Neural cell (in vitro differentiated cells): Measurements from ENCODE around the gene GARIN3. TPM values are rescaled to one million over a fixed set of nuclear protein-coding genes. Genes with fewer than 3 reads are reported as not detected.

ENCODE experiments used
- H2AFZ ChIP-seq: fragments of 200-600, 300-800 bp; sonication (generic), shearing (Covaris generic); 2 replicates; pipeline ENCODE4 v1.6.0; 2014; ENCODE audit warnings: low read depth, mild to moderate bottlenecking, antibody characterized with exemption, low read length, moderate library complexity
- H3F3A ChIP-seq: fragments of 200-600 bp; shearing (Covaris generic); 2 replicates; pipeline ENCODE4 v1.6.1; 2016; ENCODE audit warnings: mild to moderate bottlenecking, moderate library complexity, mixed read lengths, antibody characterized with exemption, low read length; ENCODE audit not compliant: insufficient read depth, poor library complexity, severe bottlenecking
- H3K27ac ChIP-seq: fragments of 200-600, 300-800 bp; sonication (generic), shearing (Covaris generic); 2 replicates; pipeline ENCODE4 v1.5.1; 2014; ENCODE audit warnings: mild to moderate bottlenecking, low read length, moderate library complexity
- H3K27me3 ChIP-seq: fragments of 300-800, 200-600 bp; sonication (generic), shearing (Covaris generic); 2 replicates; pipeline ENCODE4 v1.6.0; 2014; ENCODE audit warnings: mild to moderate bottlenecking, low read depth, low read length, moderate library complexity; ENCODE audit not compliant: insufficient read depth
- H3K36me3 ChIP-seq: fragments of 300-800, 200-600 bp; sonication (generic), shearing (Covaris generic); 2 replicates; pipeline ENCODE4 v1.5.1; 2014; ENCODE audit warnings: mild to moderate bottlenecking, antibody characterized with exemption, low read length, moderate library complexity; ENCODE audit not compliant: insufficient read depth
- H3K4me2 ChIP-seq: fragments of 300-800, 200-600 bp; sonication (generic), shearing (Covaris generic); 2 replicates; pipeline ENCODE4 v1.6.0; 2014; ENCODE audit warnings: mild to moderate bottlenecking, low read length
- H3K4me3 ChIP-seq: fragments of 300-800, 200-600 bp; sonication (generic), shearing (Covaris generic); 2 replicates; pipeline ENCODE4 v1.5.1; 2014; ENCODE audit warnings: mild to moderate bottlenecking, low read length, moderate library complexity
- H3K79me2 ChIP-seq: fragments of 200-600 bp; shearing (Covaris generic); replicated peaks from 2 replicates; pipeline ENCODE4 v1.6.0; 2014; ENCODE audit warnings: mild to moderate bottlenecking, low read length, moderate library complexity; ENCODE audit not compliant: insufficient read depth
- H3K9ac ChIP-seq: fragments of 300-800, 200-600 bp; sonication (generic), shearing (Covaris generic); 2 replicates; pipeline ENCODE4 v1.6.1; 2016; ENCODE audit warnings: mild to moderate bottlenecking, low read length, mixed read lengths
- H3K9me2 ChIP-seq: fragments of 200-600 bp; shearing (Covaris generic); 2 replicates; pipeline ENCODE4 v1.6.1; 2016; ENCODE audit warnings: mild to moderate bottlenecking, low read length, mixed read lengths; ENCODE audit not compliant: insufficient read depth
- H3K9me3 ChIP-seq: fragments of 200-600, 300-800 bp; sonication (generic), shearing (Covaris generic); 2 replicates; pipeline ENCODE4 v1.6.1; 2016; ENCODE audit warnings: mild to moderate bottlenecking, mixed run types, low read length, moderate library complexity, mixed read lengths
- H4K20me1 ChIP-seq: fragments of 200-600 bp; shearing (Covaris generic); 2 replicates; pipeline ENCODE4 v1.6.1; 2016; ENCODE audit warnings: mild to moderate bottlenecking, mixed run types; ENCODE audit not compliant: insufficient read depth
- EP300 ChIP-seq: fragments of 450-650 bp; conservative IDR thresholded peaks from 2 replicates; pipeline ENCODE4 v1.6.1; 2014; ENCODE audit warnings: antibody characterized with exemption, mild to moderate bottlenecking, moderate library complexity; ENCODE audit not compliant: poor library complexity, severe bottlenecking
- EZH2 ChIP-seq: fragments of 200-600, 300-800 bp; shearing (Covaris generic), sonication (generic); IDR thresholded peaks from 2 replicates; pipeline ENCODE4 v1.6.1; 2014; ENCODE audit warnings: antibody characterized with exemption, low read length, borderline replicate concordance, mild to moderate bottlenecking; ENCODE audit not compliant: insufficient read depth, poor library complexity, severe bottlenecking
- MXI1 ChIP-seq: fragments of 450-650 bp; conservative IDR thresholded peaks from 2 replicates; pipeline ENCODE4 v1.6.1; 2014; ENCODE audit warnings: antibody characterized with exemption, mild to moderate bottlenecking; ENCODE audit not compliant: poor library complexity, severe bottlenecking
- POLR2AphosphoS5 ChIP-seq: IDR thresholded peaks from 2 replicates; pipeline ENCODE4 v1.6.1; 2012
- RAD21 ChIP-seq: fragments of 450-650 bp; conservative IDR thresholded peaks from 2 replicates; pipeline ENCODE4 v1.6.1; 2014; ENCODE audit warnings: antibody characterized with exemption, mild to moderate bottlenecking, moderate library complexity
- SMC3 ChIP-seq: fragments of 450-650 bp; conservative IDR thresholded peaks from 2 replicates; pipeline ENCODE4 v1.6.1; 2014; ENCODE audit warnings: antibody characterized with exemption, mild to moderate bottlenecking, moderate library complexity; ENCODE audit not compliant: poor library complexity
- TAF1 ChIP-seq: IDR thresholded peaks from 2 replicates; pipeline ENCODE4 v1.6.1; 2012; ENCODE audit warnings: low read depth
- polyA plus RNA-seq: library from polyadenylated mRNA; depleted of rRNA; stranded (reverse); fragments of >200 nt; gene quantifications from 2 replicates; pipeline ENCODE4 v1.2.3, GENCODE V29; 2014
- TF ChIP-seq, protein P1 (sequence below): fragments of 450-650 bp; IDR thresholded peaks from 2 replicates; pipeline ENCODE4 v1.5.1; 2014; ENCODE audit warnings: antibody characterized with exemption, mild to moderate bottlenecking, moderate library complexity; ENCODE audit not compliant: poor library complexity, severe bottlenecking
- TF ChIP-seq, protein P2 (sequence below): IDR thresholded peaks from 2 replicates; pipeline ENCODE4 v1.6.1; 2012; ENCODE audit warnings: borderline replicate concordance

Gene GARIN3
- polyA plus RNA-seq, 1 donor from 2014 or later, result not detected

- no peak overlapping the region for H3K9ac ChIP-seq
- no peaks in the 10 kb centered on the region for H3K27me3 ChIP-seq
- H2AFZ ChIP-seq, result no peak overlapping the region
- H3F3A ChIP-seq, result no peaks in the 10 kb centered on the region
- H3K9me2 ChIP-seq, result no peaks in the 10 kb centered on the region
- no peak overlapping the region for H3K27ac ChIP-seq
- H3K9me3 ChIP-seq, result peaks cover 6% of the 10 kb centered on the region
- no peak overlapping the region for H3K4me2 ChIP-seq
- no peak overlapping the region for H3K4me3 ChIP-seq
- no peak for TF ChIP-seq POLR2AphosphoS5
- no peak for TF ChIP-seq RAD21
- no peak for TF ChIP-seq EZH2
- TF ChIP-seq, protein P1, sequence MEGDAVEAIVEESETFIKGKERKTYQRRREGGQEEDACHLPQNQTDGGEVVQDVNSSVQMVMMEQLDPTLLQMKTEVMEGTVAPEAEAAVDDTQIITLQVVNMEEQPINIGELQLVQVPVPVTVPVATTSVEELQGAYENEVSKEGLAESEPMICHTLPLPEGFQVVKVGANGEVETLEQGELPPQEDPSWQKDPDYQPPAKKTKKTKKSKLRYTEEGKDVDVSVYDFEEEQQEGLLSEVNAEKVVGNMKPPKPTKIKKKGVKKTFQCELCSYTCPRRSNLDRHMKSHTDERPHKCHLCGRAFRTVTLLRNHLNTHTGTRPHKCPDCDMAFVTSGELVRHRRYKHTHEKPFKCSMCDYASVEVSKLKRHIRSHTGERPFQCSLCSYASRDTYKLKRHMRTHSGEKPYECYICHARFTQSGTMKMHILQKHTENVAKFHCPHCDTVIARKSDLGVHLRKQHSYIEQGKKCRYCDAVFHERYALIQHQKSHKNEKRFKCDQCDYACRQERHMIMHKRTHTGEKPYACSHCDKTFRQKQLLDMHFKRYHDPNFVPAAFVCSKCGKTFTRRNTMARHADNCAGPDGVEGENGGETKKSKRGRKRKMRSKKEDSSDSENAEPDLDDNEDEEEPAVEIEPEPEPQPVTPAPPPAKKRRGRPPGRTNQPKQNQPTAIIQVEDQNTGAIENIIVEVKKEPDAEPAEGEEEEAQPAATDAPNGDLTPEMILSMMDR, result no peak
- TF ChIP-seq TAF1, result no peak
- TF ChIP-seq EP300, result no peak
- TF ChIP-seq, protein P2, sequence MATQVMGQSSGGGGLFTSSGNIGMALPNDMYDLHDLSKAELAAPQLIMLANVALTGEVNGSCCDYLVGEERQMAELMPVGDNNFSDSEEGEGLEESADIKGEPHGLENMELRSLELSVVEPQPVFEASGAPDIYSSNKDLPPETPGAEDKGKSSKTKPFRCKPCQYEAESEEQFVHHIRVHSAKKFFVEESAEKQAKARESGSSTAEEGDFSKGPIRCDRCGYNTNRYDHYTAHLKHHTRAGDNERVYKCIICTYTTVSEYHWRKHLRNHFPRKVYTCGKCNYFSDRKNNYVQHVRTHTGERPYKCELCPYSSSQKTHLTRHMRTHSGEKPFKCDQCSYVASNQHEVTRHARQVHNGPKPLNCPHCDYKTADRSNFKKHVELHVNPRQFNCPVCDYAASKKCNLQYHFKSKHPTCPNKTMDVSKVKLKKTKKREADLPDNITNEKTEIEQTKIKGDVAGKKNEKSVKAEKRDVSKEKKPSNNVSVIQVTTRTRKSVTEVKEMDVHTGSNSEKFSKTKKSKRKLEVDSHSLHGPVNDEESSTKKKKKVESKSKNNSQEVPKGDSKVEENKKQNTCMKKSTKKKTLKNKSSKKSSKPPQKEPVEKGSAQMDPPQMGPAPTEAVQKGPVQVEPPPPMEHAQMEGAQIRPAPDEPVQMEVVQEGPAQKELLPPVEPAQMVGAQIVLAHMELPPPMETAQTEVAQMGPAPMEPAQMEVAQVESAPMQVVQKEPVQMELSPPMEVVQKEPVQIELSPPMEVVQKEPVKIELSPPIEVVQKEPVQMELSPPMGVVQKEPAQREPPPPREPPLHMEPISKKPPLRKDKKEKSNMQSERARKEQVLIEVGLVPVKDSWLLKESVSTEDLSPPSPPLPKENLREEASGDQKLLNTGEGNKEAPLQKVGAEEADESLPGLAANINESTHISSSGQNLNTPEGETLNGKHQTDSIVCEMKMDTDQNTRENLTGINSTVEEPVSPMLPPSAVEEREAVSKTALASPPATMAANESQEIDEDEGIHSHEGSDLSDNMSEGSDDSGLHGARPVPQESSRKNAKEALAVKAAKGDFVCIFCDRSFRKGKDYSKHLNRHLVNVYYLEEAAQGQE, result no peak
- no peak for TF ChIP-seq SMC3
- TF ChIP-seq MXI1, result no peak
- no peaks in the 10 kb centered on the region for H3K36me3 ChIP-seq
- no peaks in the 10 kb centered on the region for H4K20me1 ChIP-seq
- H3K79me2 ChIP-seq, result no peaks in the 10 kb centered on the region
Measured at GRCh38 chr5:157116483-157116954, 49.5 kb downstream of the GARIN3 start.

- TF ChIP-seq EP300, result no peak
- no peak for TF ChIP-seq RAD21
- TF ChIP-seq MXI1, result no peak
- TF ChIP-seq SMC3, result no peak
- TF ChIP-seq, protein P1, result no peak
- TF ChIP-seq, protein P2, result no peak
- no peak for TF ChIP-seq POLR2AphosphoS5
- no peak for TF ChIP-seq EZH2
- no peak for TF ChIP-seq TAF1
- Histone ChIP-seq H3K27me3 (no peaks in the 10 kb centered on the region), H3K4me2 (no peak overlapping the region)
Measured at GRCh38 chr5:157115502-157115901, 50.6 kb downstream of the GARIN3 start.

More at GRCh38 chr5:157115502-157115901, 50.6 kb downstream of the GARIN3 start:
- Histone ChIP-seq H3F3A (no peaks in the 10 kb centered on the region), H4K20me1 (no peaks in the 10 kb centered on the region), H3K79me2 (no peaks in the 10 kb centered on the region), H3K36me3 (no peaks in the 10 kb centered on the region), H3K27ac (no peak overlapping the region), H3K9ac (no peak overlapping the region), H3K9me3 (no peaks in the 10 kb centered on the region), H3K9me2 (no peaks in the 10 kb centered on the region), H3K4me3 (no peak overlapping the region), H2AFZ (no peak overlapping the region)
